ENCODE results near the gene ITGA5.

- TF ChIP-seq POLR2A (IDR thresholded peaks at IDR 0.05; ENCODE audit: low read depth, low read length) = no peak
- TF ChIP-seq POLR2AphosphoS5 (IDR thresholded peaks at IDR 0.05; ENCODE audit: low read depth, low read length) = no peak
- TF ChIP-seq TAF1 (IDR thresholded peaks at IDR 0.05; ENCODE audit: borderline replicate concordance, low read depth, low read length) = no peak
Observed at GRCh38 chr12:54411391-54412241, 7.5 kb downstream of the ITGA5 start.

All from GM12892 (cell line).